ENCODE results near the gene TMEM33.

DNA sequence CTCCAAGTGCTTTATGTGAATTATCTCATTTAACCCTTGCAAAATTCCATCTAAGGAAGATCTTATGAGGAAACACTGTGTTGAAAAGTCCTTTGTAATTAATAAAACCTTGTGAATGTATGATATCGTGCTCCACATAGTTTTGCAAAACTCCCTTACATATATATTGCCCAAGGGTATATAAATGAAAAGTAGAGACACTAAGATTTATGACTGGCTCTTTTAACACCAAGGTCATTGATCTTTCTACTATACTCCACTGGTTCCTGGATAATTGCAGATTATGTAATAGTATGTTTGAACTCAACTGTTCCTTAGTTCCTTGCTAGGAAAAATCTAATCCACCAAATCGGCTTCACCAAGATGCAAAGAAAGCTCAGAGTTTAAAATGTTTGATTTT, 48.0 kb upstream of the TMEM33 start:
- TF ChIP-seq, protein P1, sequence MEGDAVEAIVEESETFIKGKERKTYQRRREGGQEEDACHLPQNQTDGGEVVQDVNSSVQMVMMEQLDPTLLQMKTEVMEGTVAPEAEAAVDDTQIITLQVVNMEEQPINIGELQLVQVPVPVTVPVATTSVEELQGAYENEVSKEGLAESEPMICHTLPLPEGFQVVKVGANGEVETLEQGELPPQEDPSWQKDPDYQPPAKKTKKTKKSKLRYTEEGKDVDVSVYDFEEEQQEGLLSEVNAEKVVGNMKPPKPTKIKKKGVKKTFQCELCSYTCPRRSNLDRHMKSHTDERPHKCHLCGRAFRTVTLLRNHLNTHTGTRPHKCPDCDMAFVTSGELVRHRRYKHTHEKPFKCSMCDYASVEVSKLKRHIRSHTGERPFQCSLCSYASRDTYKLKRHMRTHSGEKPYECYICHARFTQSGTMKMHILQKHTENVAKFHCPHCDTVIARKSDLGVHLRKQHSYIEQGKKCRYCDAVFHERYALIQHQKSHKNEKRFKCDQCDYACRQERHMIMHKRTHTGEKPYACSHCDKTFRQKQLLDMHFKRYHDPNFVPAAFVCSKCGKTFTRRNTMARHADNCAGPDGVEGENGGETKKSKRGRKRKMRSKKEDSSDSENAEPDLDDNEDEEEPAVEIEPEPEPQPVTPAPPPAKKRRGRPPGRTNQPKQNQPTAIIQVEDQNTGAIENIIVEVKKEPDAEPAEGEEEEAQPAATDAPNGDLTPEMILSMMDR (IDR thresholded peaks at IDR 0.05): no peak
- TF ChIP-seq, protein P2, sequence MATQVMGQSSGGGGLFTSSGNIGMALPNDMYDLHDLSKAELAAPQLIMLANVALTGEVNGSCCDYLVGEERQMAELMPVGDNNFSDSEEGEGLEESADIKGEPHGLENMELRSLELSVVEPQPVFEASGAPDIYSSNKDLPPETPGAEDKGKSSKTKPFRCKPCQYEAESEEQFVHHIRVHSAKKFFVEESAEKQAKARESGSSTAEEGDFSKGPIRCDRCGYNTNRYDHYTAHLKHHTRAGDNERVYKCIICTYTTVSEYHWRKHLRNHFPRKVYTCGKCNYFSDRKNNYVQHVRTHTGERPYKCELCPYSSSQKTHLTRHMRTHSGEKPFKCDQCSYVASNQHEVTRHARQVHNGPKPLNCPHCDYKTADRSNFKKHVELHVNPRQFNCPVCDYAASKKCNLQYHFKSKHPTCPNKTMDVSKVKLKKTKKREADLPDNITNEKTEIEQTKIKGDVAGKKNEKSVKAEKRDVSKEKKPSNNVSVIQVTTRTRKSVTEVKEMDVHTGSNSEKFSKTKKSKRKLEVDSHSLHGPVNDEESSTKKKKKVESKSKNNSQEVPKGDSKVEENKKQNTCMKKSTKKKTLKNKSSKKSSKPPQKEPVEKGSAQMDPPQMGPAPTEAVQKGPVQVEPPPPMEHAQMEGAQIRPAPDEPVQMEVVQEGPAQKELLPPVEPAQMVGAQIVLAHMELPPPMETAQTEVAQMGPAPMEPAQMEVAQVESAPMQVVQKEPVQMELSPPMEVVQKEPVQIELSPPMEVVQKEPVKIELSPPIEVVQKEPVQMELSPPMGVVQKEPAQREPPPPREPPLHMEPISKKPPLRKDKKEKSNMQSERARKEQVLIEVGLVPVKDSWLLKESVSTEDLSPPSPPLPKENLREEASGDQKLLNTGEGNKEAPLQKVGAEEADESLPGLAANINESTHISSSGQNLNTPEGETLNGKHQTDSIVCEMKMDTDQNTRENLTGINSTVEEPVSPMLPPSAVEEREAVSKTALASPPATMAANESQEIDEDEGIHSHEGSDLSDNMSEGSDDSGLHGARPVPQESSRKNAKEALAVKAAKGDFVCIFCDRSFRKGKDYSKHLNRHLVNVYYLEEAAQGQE (IDR thresholded peaks at IDR 0.05; ENCODE audit: insufficient read depth in 1 of 2, low read depth in 2 of 2, low read length in 1 of 2): no peak
- TF ChIP-seq POLR2AphosphoS5 (IDR thresholded peaks at IDR 0.05; ENCODE audit: low read depth, low read length) (no peak), SIN3A (IDR thresholded peaks at IDR 0.05; ENCODE audit: borderline replicate concordance, insufficient read depth, low read depth, low read length) (no peak)

Measured in Panc1 (cell line).